MCF 10A (cell line): Measurements from ENCODE around the gene CNTNAP2. TPM values are rescaled to one million over a fixed set of nuclear protein-coding genes. Genes with fewer than 3 reads are reported as not detected.

Experiments
- BruUV-seq: library from RNA; stranded (reverse); fragments of 400-500 nt; replicated peaks from 2 replicates; lab custom pipeline; 2021; lab: Mats Ljungman, UMichigan
- CTCF ChIA-PET: fragments of 300-600 bp; sonication (Branson Sonifier 250); formaldehyde crosslinking; extraction: SDS; loops from one replicate; lab custom pipeline; 2021; ENCODE audit warnings: antibody characterized with exemption, inconsistent platforms; lab: Yijun Ruan, JAX
- POLR2A ChIA-PET: fragments of 300-600, 350-650 bp; sonication (Branson Sonifier 250); formaldehyde crosslinking; extraction: SDS; loops from one replicate; lab custom pipeline; 2020; ENCODE audit warnings: antibody characterized with exemption, inconsistent platforms; lab: Yijun Ruan, JAX
- DNase-seq: peaks from one replicate; pipeline ENCODE4 v3.0.0-alpha.2; 2018; ENCODE audit not compliant: unreplicated experiment
- H3K27ac Mint-ChIP-seq: one replicate; pipeline ENCODE4 v1.8.0; 2022; ENCODE audit warnings: mild to moderate bottlenecking, low read depth, mixed read lengths; ENCODE audit not compliant: unreplicated experiment
- H3K27me3 Mint-ChIP-seq: one replicate; pipeline ENCODE4 v1.8.0; 2022; ENCODE audit warnings: mixed read lengths; ENCODE audit not compliant: insufficient read depth, unreplicated experiment
- H3K36me3 Mint-ChIP-seq: one replicate; pipeline ENCODE4 v1.8.0; 2022; ENCODE audit warnings: mild to moderate bottlenecking, moderate library complexity, mixed read lengths; ENCODE audit not compliant: insufficient read depth, unreplicated experiment
- H3K4me1 Mint-ChIP-seq: one replicate; pipeline ENCODE4 v1.8.0; 2022; ENCODE audit warnings: mixed read lengths; ENCODE audit not compliant: insufficient read depth, unreplicated experiment
- H3K4me3 Mint-ChIP-seq: one replicate; pipeline ENCODE4 v1.8.0; 2022; ENCODE audit warnings: mild to moderate bottlenecking, moderate library complexity, mixed read lengths; ENCODE audit not compliant: unreplicated experiment
- H3K9me3 Mint-ChIP-seq: one replicate; pipeline ENCODE4 v1.8.0; 2022; ENCODE audit warnings: mixed read lengths; ENCODE audit not compliant: unreplicated experiment
- intact Hi-C: fragments of 100-400 bp; cut with micrococcal nuclease; formaldehyde crosslinking; loops from 2 replicates; pipeline ENCODE4 v1.14.1; 2022
- total RNA-seq: library from RNA; stranded (reverse); gene quantifications from 2 replicates; pipeline ENCODE4 v1.2.3, GENCODE V29; 2022
- TF ChIP-seq, protein P1 (sequence below): fragments of 200-600 bp; IDR thresholded peaks from one replicate; pipeline ENCODE4 v1.8.0; 2022; ENCODE audit warnings: antibody characterized with exemption, mild to moderate bottlenecking; ENCODE audit not compliant: unreplicated experiment

Gene CNTNAP2
- total RNA-seq, 1 experiment from 2014 or later = 1.1 TPM

DNA sequence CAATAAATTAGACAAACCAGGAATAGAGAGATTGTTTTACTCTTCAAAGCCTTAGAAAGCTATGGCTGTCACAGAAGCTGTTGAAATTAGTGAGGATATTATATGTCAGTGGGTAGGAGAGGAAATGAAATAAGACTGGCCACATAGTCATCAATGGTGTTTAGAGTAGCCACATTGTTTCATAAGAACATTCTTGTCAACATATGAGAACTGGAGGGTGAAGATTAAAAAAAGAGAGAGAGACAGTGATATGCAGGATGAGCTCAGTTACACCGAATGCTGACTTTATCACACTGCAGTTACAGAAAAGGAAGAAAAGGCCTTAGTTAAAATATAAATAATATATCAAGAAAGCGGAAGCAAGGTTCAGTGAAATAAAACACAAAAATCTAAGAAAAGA, 412.0 kb downstream of the CNTNAP2 start:
- ChIA-PET POLR2A (no interaction called here), CTCF (no interaction called here)
- Mint-ChIP-seq H3K9me3 (no peaks in the 10 kb centered on the region), H3K4me3 (no peak overlapping the region), H3K27ac (no peak overlapping the region), H3K27me3 (peaks cover 84% of the 10 kb centered on the region), H3K4me1 (no peaks in the 10 kb centered on the region), H3K36me3 (no peaks in the 10 kb centered on the region)
- intact Hi-C loops = no loop called here
- DNase-seq = no peak
- TF ChIP-seq, protein P1, sequence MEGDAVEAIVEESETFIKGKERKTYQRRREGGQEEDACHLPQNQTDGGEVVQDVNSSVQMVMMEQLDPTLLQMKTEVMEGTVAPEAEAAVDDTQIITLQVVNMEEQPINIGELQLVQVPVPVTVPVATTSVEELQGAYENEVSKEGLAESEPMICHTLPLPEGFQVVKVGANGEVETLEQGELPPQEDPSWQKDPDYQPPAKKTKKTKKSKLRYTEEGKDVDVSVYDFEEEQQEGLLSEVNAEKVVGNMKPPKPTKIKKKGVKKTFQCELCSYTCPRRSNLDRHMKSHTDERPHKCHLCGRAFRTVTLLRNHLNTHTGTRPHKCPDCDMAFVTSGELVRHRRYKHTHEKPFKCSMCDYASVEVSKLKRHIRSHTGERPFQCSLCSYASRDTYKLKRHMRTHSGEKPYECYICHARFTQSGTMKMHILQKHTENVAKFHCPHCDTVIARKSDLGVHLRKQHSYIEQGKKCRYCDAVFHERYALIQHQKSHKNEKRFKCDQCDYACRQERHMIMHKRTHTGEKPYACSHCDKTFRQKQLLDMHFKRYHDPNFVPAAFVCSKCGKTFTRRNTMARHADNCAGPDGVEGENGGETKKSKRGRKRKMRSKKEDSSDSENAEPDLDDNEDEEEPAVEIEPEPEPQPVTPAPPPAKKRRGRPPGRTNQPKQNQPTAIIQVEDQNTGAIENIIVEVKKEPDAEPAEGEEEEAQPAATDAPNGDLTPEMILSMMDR = no peak
- no TSS peak for BruUV-seq

- TF ChIP-seq, protein P1 = no peak
- intact Hi-C loops = no loop called here
- POLR2A ChIA-PET = no interaction called here
- Mint-ChIP-seq H3K36me3 (no peaks in the 10 kb centered on the region), H3K9me3 (no peaks in the 10 kb centered on the region), H3K27ac (no peak overlapping the region), H3K27me3 (peaks cover 77% of the 10 kb centered on the region), H3K4me3 (no peak overlapping the region), H3K4me1 (no peaks in the 10 kb centered on the region)
- CTCF ChIA-PET = no interaction called here
- no peak for DNase-seq
- no TSS peak for BruUV-seq
Observed at GRCh38 chr7:146539836-146540235, 423.2 kb downstream of the CNTNAP2 start.

- H3K4me3 Mint-ChIP-seq = no peak overlapping the region
- DNase-seq = no peak
- POLR2A ChIA-PET = interaction anchor here (0.8 kb wide), 1 partner anchor 10 kb away, joined by 3 read pairs; no protein-coding TSS in a partner anchor
- H3K27ac Mint-ChIP-seq = no peak overlapping the region
- TF ChIP-seq, protein P1 = no peak
- no peaks in the 10 kb centered on the region for H3K4me1 Mint-ChIP-seq
- no TSS peak for BruUV-seq
- intact Hi-C loops = no loop called here
- H3K9me3 Mint-ChIP-seq = no peaks in the 10 kb centered on the region
- peaks cover 78% of the 10 kb centered on the region for H3K27me3 Mint-ChIP-seq
- CTCF ChIA-PET = interaction anchor here (0.7 kb wide), 1 partner anchor 9 kb away, joined by 3 read pairs; no protein-coding TSS in a partner anchor
- no peaks in the 10 kb centered on the region for H3K36me3 Mint-ChIP-seq
Observed at GRCh38 chr7:146542101-146542500, 425.5 kb downstream of the CNTNAP2 start.

- ChIA-PET POLR2A (no interaction called here), CTCF (no interaction called here)
- no TSS peak for BruUV-seq
- TF ChIP-seq, protein P1 = no peak
- DNase-seq = no peak
- H3K36me3 Mint-ChIP-seq = no peaks in the 10 kb centered on the region
- intact Hi-C loops = no loop called here
- no peak overlapping the region for H3K4me3 Mint-ChIP-seq
- peaks cover 53% of the 10 kb centered on the region for H3K27me3 Mint-ChIP-seq
- H3K4me1 Mint-ChIP-seq = no peaks in the 10 kb centered on the region
- H3K27ac Mint-ChIP-seq = no peak overlapping the region
- H3K9me3 Mint-ChIP-seq = no peaks in the 10 kb centered on the region
Observed at GRCh38 chr7:146544748-146545147, 428.1 kb downstream of the CNTNAP2 start.
